ENCODE results near the gene INSC.

DNA sequence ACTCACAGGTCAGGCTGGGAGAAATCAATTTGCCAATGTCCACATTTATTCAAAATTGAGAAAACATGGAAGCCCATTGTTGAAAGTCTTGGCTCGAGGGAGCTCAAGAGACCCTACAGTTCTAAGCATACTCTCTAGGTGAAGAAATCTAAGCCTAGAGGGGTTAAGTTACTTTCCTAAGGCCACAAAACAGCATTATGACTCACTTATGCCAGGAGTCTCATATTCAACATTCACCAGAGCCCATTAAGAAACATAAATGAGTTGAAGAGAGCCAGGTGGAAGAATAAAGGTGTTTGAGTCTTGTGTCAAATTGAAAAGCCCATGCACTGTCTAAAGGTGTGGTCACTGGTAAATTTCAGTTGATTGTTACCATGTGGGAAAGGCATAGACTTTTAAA is 108.1 kb downstream of the INSC start:
- TF ChIP-seq, protein P1, sequence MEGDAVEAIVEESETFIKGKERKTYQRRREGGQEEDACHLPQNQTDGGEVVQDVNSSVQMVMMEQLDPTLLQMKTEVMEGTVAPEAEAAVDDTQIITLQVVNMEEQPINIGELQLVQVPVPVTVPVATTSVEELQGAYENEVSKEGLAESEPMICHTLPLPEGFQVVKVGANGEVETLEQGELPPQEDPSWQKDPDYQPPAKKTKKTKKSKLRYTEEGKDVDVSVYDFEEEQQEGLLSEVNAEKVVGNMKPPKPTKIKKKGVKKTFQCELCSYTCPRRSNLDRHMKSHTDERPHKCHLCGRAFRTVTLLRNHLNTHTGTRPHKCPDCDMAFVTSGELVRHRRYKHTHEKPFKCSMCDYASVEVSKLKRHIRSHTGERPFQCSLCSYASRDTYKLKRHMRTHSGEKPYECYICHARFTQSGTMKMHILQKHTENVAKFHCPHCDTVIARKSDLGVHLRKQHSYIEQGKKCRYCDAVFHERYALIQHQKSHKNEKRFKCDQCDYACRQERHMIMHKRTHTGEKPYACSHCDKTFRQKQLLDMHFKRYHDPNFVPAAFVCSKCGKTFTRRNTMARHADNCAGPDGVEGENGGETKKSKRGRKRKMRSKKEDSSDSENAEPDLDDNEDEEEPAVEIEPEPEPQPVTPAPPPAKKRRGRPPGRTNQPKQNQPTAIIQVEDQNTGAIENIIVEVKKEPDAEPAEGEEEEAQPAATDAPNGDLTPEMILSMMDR (IDR thresholded peaks at IDR 0.05), result no peak
- no peak for TF ChIP-seq POLR2A (IDR thresholded peaks at IDR 0.05)

Data from body of pancreas (tissue), 4 donors.